HG03039 (cell line): ENCODE results near the gene TMTC2.

Source experiments
- ATAC-seq: cut with Tn5 transposase; IDR thresholded peaks from one replicate; pipeline ENCODE4 v1.9.1; 2021; ENCODE audit warnings: mild to moderate bottlenecking, moderate library complexity; ENCODE audit not compliant: unreplicated experiment

TMTC2 gene

GRCh38 chr12:82998509-82998908 is 311.8 kb downstream of the TMTC2 start:
- ATAC-seq: no peak

- no peak for ATAC-seq
These were observed 316.3 kb downstream of the TMTC2 start for GRCh38 chr12:83003026-83003425.

- ATAC-seq: no peak
These were observed 319.0 kb downstream of the TMTC2 start for GRCh38 chr12:83005534-83006197.

GRCh38 chr12:83008703-83009102 is 322.0 kb downstream of the TMTC2 start:
- ATAC-seq: no peak

- ATAC-seq: no peak
These were observed 323.6 kb downstream of the TMTC2 start for GRCh38 chr12:83010169-83010804.

GRCh38 chr12:83015390-83016217 is 328.9 kb downstream of the TMTC2 start:
- no peak for ATAC-seq

GRCh38 chr12:83016218-83016835 is 329.6 kb downstream of the TMTC2 start:
- ATAC-seq: no peak

- ATAC-seq: no peak
These were observed 330.3 kb downstream of the TMTC2 start for GRCh38 chr12:83016991-83017390.

- ATAC-seq: no peak
These were observed 331.4 kb downstream of the TMTC2 start for GRCh38 chr12:83018088-83018487.

GRCh38 chr12:83027021-83027723 is 340.5 kb downstream of the TMTC2 start:
- no peak for ATAC-seq

- no peak for ATAC-seq
These were observed 344.5 kb downstream of the TMTC2 start for GRCh38 chr12:83031196-83031595.

GRCh38 chr12:83036847-83037246 is 350.1 kb downstream of the TMTC2 start:
- ATAC-seq: no peak

GRCh38 chr12:83039413-83039812 is 352.7 kb downstream of the TMTC2 start:
- ATAC-seq: no peak

GRCh38 chr12:83040339-83040738 is 353.6 kb downstream of the TMTC2 start:
- no peak for ATAC-seq

- no peak for ATAC-seq
These were observed 354.3 kb downstream of the TMTC2 start for GRCh38 chr12:83040991-83041390.

- no peak for ATAC-seq
These were observed 355.9 kb downstream of the TMTC2 start for GRCh38 chr12:83042441-83043200.

GRCh38 chr12:83044736-83045135 is 358.0 kb downstream of the TMTC2 start:
- ATAC-seq: no peak

- no peak for ATAC-seq
These were observed 359.3 kb downstream of the TMTC2 start for GRCh38 chr12:83046019-83046418.

- ATAC-seq: no peak
These were observed 362.6 kb downstream of the TMTC2 start for GRCh38 chr12:83049306-83049705.

GRCh38 chr12:83052890-83053541 is 366.3 kb downstream of the TMTC2 start:
- no peak for ATAC-seq
